ENCODE results near the gene SMG6. TPM values are rescaled to one million over a fixed set of nuclear protein-coding genes. Genes with fewer than 3 reads are reported as not detected.
A peak's percentile ranks its signal among the peaks of the same experiment; 100 is the strongest.

The SMG6 gene
- total RNA-seq, 1 donor: 42.7 TPM

DNA sequence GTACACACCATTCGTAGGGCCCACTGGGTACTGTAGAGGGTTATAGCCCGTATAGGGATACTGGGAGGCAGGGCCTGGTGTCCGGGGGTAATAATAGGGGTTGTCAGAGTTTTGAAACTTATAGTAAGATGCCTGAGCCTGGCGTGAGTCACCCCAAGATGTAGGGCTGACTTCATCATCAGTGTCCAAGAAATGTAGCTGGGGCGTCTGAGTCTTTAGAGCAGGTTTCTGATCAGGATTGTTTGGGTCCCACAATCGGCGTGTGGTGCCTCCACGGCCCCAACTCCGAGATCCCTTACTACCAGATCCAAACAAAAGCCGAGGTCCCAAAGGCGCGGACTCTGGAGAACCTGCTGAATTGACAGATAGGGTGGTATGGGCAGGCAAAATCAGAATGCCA lies 4.4 kb downstream of the SMG6 start:
- no peak overlapping the region for H2AFZ ChIP-seq (ENCODE audit: low read length)
- no peak overlapping the region for H3K4me3 ChIP-seq (ENCODE audit: insufficient read depth, low read length)
- H3K79me2 ChIP-seq (ENCODE audit: insufficient read depth, low read length): peaks cover 87% of the 10 kb centered on the region
- peak; percentile 76 for DNase-seq (ENCODE audit: insufficient read length, low spot score, missing footprints)
- no peak overlapping the region for H3K4me2 ChIP-seq (ENCODE audit: insufficient read depth, low read length)
- H3K36me3 ChIP-seq (ENCODE audit: insufficient read depth, low read length): peaks cover 31% of the 10 kb centered on the region
- no peak overlapping the region for H3K27ac ChIP-seq (ENCODE audit: low read depth, low read length)
- H3K9me3 ChIP-seq (ENCODE audit: low read depth, low read length): no peaks in the 10 kb centered on the region
- H4K20me1 ChIP-seq (ENCODE audit: insufficient read depth, low read length): peaks cover 28% of the 10 kb centered on the region
- H3K27me3 ChIP-seq (ENCODE audit: insufficient read depth, low read length): no peaks in the 10 kb centered on the region
- TF ChIP-seq, protein P1, sequence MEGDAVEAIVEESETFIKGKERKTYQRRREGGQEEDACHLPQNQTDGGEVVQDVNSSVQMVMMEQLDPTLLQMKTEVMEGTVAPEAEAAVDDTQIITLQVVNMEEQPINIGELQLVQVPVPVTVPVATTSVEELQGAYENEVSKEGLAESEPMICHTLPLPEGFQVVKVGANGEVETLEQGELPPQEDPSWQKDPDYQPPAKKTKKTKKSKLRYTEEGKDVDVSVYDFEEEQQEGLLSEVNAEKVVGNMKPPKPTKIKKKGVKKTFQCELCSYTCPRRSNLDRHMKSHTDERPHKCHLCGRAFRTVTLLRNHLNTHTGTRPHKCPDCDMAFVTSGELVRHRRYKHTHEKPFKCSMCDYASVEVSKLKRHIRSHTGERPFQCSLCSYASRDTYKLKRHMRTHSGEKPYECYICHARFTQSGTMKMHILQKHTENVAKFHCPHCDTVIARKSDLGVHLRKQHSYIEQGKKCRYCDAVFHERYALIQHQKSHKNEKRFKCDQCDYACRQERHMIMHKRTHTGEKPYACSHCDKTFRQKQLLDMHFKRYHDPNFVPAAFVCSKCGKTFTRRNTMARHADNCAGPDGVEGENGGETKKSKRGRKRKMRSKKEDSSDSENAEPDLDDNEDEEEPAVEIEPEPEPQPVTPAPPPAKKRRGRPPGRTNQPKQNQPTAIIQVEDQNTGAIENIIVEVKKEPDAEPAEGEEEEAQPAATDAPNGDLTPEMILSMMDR (IDR thresholded peaks at IDR 0.05; ENCODE audit: extremely low read depth, low read depth, low read length): no peak
- H3K4me1 ChIP-seq (ENCODE audit: insufficient read depth, low read length): peaks cover 11% of the 10 kb centered on the region

DNA sequence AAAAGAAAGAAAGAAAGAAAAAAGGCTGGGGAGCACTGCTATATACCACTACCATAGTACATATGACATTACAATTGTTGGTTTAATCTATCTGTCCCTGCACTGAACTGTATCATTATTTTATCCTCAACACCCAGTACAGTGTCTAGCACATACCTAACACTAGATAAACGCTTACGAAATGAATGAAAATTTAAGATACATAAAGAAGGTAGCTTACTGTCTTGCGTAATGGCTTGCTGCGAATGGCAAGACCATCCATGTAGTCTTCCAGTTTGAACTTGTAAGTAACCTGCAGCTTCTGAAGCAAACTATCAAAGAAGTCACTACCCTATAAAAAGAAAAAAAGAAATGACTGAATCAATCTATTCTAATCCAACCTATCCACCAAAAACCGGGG lies 6.6 kb downstream of the SMG6 start:
- H3K4me1 ChIP-seq (ENCODE audit: insufficient read depth, low read length): peaks cover 3% of the 10 kb centered on the region
- no peaks in the 10 kb centered on the region for H3K27me3 ChIP-seq (ENCODE audit: insufficient read depth, low read length)
- H4K20me1 ChIP-seq (ENCODE audit: insufficient read depth, low read length): peaks cover 23% of the 10 kb centered on the region
- no peak overlapping the region for H3K27ac ChIP-seq (ENCODE audit: low read depth, low read length)
- no peaks in the 10 kb centered on the region for H3K9me3 ChIP-seq (ENCODE audit: low read depth, low read length)
- H2AFZ ChIP-seq (ENCODE audit: low read length): no peak overlapping the region
- peaks cover 49% of the 10 kb centered on the region for H3K36me3 ChIP-seq (ENCODE audit: insufficient read depth, low read length)
- H3K4me2 ChIP-seq (ENCODE audit: insufficient read depth, low read length): no peak overlapping the region
- H3K79me2 ChIP-seq (ENCODE audit: insufficient read depth, low read length): peaks cover 75% of the 10 kb centered on the region
- no peak for DNase-seq (ENCODE audit: insufficient read length, low spot score, missing footprints)
- TF ChIP-seq, protein P1 (IDR thresholded peaks at IDR 0.05; ENCODE audit: extremely low read depth, low read depth, low read length): no peak
- H3K4me3 ChIP-seq (ENCODE audit: insufficient read depth, low read length): no peak overlapping the region

DNA sequence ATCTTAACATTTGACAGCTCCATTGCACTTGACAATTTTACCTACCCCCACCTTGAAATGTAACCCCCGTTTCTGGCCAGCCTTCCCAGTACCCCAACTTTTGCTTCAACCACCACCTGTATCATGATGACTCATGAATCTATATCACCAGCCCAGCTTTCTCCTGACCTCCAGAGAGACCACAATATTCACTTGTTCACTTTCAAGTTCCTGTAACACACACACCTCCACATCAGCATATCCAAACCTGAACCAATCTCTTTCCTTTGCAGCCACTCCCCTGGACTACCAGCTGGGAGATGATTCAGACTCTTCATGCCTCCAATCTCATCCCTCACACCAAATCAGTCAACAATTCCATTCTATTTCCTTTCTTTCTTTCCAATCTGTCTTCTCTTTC lies 8.0 kb downstream of the SMG6 start:
- H3K27ac ChIP-seq (ENCODE audit: low read depth, low read length): no peak overlapping the region
- peaks cover 61% of the 10 kb centered on the region for H3K79me2 ChIP-seq (ENCODE audit: insufficient read depth, low read length)
- no peaks in the 10 kb centered on the region for H3K4me1 ChIP-seq (ENCODE audit: insufficient read depth, low read length)
- TF ChIP-seq, protein P1 (IDR thresholded peaks at IDR 0.05; ENCODE audit: extremely low read depth, low read depth, low read length): no peak
- no peaks in the 10 kb centered on the region for H3K9me3 ChIP-seq (ENCODE audit: low read depth, low read length)
- H3K4me2 ChIP-seq (ENCODE audit: insufficient read depth, low read length): no peak overlapping the region
- no peak overlapping the region for H2AFZ ChIP-seq (ENCODE audit: low read length)
- H3K4me3 ChIP-seq (ENCODE audit: insufficient read depth, low read length): no peak overlapping the region
- peaks cover 18% of the 10 kb centered on the region for H4K20me1 ChIP-seq (ENCODE audit: insufficient read depth, low read length)
- H3K36me3 ChIP-seq (ENCODE audit: insufficient read depth, low read length): peaks cover 59% of the 10 kb centered on the region
- no peak for DNase-seq (ENCODE audit: insufficient read length, low spot score, missing footprints)
- H3K27me3 ChIP-seq (ENCODE audit: insufficient read depth, low read length): no peaks in the 10 kb centered on the region

DNA sequence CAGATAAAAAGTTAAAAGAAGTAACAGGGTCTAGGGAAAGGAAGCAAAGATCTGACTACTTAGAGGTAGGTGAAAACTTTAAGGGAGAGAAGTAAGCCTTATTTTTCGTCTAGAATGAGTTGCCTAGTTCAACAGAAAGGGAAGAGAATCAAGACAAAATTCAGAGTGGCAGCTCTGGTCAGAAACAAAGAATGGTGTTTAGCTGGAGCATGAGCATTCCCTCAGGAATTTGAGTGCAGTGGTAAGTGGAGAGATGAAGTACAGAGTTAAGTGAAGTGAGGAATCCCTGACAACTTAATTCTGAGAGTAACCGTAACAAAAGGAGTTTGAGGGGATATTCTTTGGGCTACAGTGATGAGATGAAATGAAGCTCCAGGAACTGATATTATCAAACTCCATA lies 11.5 kb downstream of the SMG6 start:
- H3K9me3 ChIP-seq (ENCODE audit: low read depth, low read length): no peaks in the 10 kb centered on the region
- peaks cover 32% of the 10 kb centered on the region for H3K79me2 ChIP-seq (ENCODE audit: insufficient read depth, low read length)
- no peak for DNase-seq (ENCODE audit: insufficient read length, low spot score, missing footprints)
- no peak overlapping the region for H2AFZ ChIP-seq (ENCODE audit: low read length)
- H3K27ac ChIP-seq (ENCODE audit: low read depth, low read length): no peak overlapping the region
- no peaks in the 10 kb centered on the region for H3K27me3 ChIP-seq (ENCODE audit: insufficient read depth, low read length)
- no peak overlapping the region for H3K4me2 ChIP-seq (ENCODE audit: insufficient read depth, low read length)
- no peaks in the 10 kb centered on the region for H3K4me1 ChIP-seq (ENCODE audit: insufficient read depth, low read length)
- no peak overlapping the region for H3K4me3 ChIP-seq (ENCODE audit: insufficient read depth, low read length)
- peaks cover 49% of the 10 kb centered on the region for H3K36me3 ChIP-seq (ENCODE audit: insufficient read depth, low read length)
- peaks cover 7% of the 10 kb centered on the region for H4K20me1 ChIP-seq (ENCODE audit: insufficient read depth, low read length)
- TF ChIP-seq, protein P1 (IDR thresholded peaks at IDR 0.05; ENCODE audit: extremely low read depth, low read depth, low read length): no peak

Measured in osteoblast (primary cell).